Epithelial cell of proximal tubule (primary cell): ENCODE data around the gene GALP. TPM values are rescaled to one million over a fixed set of nuclear protein-coding genes. Genes with fewer than 3 reads are reported as not detected.
"Not testable (repeated sequence)": the region's sequence is repeated elsewhere in the genome, so short reads cannot be mapped to it uniquely, and the experiment has no call there.

Source experiments
- DNase-seq: peaks from one replicate; pipeline ENCODE4 v3.0.0-alpha.2; 2011; ENCODE audit warnings: low read depth
- H3K4me3 ChIP-seq: 2 replicates; pipeline ENCODE4 v1.5.1; 2011; ENCODE audit warnings: low read depth, mild to moderate bottlenecking, low read length
- total RNA-seq: library from RNA; depleted of rRNA; stranded (reverse); fragments of >200 nt; gene quantifications from 2 replicates; pipeline ENCODE4 v1.2.3, GENCODE V29; 2015
- TF ChIP-seq, protein P1 (sequence below): conservative IDR thresholded peaks from 2 replicates; pipeline ENCODE4 v1.5.1; 2012; ENCODE audit warnings: low read depth, mild to moderate bottlenecking, low read length

The GALP gene
- total RNA-seq, 1 donor from 2014 or later = not detected

DNA sequence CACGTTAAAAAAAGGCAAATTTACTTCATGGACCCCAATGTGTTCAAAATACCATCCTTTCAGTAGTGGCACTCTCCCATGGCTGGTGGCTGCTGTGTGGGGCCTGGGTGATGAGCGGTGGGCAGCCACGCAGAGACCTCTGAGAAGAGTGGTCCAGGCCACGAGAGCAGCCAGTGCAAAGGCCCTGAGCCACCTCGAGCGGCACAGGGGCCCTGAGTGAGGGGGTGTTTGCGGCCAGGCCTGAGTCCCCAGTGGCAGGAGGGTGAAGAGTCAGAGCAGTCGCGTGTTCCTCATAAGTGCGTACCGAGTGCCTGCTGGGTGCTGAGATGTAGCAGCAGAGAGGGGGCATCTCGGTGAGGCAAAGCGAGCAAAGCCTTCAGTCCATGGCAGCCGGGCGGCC lies 27.7 kb upstream of the GALP start:
- TF ChIP-seq, protein P1, sequence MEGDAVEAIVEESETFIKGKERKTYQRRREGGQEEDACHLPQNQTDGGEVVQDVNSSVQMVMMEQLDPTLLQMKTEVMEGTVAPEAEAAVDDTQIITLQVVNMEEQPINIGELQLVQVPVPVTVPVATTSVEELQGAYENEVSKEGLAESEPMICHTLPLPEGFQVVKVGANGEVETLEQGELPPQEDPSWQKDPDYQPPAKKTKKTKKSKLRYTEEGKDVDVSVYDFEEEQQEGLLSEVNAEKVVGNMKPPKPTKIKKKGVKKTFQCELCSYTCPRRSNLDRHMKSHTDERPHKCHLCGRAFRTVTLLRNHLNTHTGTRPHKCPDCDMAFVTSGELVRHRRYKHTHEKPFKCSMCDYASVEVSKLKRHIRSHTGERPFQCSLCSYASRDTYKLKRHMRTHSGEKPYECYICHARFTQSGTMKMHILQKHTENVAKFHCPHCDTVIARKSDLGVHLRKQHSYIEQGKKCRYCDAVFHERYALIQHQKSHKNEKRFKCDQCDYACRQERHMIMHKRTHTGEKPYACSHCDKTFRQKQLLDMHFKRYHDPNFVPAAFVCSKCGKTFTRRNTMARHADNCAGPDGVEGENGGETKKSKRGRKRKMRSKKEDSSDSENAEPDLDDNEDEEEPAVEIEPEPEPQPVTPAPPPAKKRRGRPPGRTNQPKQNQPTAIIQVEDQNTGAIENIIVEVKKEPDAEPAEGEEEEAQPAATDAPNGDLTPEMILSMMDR = no peak
- H3K4me3 ChIP-seq = no peak overlapping the region
- no peak for DNase-seq

DNA sequence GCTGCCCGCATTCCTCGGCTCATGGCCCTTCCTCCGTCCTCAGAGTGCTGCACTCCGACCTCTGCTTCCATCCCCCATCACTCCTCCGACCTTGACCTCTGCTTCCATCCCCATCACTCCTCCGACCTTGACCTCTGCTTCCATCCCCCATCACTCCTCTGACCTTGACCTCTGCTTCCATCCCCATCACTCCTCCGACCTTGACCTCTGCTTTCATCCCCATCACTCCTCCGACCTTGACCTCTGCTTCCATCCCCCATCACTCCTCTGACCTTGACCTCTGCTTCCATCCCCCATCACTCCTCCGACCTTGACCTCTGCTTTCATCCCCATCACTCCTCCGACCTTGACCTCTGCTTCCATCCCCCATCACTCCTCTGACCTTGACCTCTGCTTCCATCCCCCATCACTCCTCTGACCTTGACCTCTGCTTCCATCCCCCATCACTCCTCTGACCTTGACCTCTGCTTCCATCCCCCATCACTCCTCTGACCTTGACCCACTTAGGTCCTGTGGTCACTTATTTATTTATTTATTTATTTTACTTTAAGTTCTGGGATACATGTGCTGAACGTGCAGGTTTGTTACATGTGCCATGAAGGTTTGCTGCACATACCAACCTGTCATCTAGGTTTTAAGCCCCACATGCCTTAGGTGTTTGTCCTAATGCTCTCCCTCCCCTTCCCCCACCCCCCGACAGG lies 26.7 kb upstream of the GALP start:
- not testable (repeated sequence) for DNase-seq, H3K4me3 ChIP-seq

DNA sequence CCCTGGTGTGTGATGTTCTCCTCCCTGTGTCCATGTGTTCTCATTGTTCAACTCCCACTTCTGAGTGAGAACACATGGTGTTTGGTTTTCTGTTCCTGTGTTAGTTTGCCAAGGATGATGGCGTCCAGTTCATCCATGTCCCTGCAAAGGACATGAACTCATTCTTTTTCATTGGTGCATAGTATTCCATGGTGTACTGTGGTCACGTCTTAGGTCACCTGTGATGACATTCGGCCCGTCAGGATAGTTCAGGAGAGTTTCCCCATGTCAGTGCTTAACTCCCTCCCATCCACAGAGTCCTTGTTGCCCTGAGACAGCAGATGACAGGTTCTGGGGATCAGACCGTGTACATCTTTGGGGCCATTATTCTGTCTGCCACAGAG lies 26.2 kb upstream of the GALP start:
- TF ChIP-seq, protein P1 = no peak
- H3K4me3 ChIP-seq = no peak overlapping the region
- no peak for DNase-seq

DNA sequence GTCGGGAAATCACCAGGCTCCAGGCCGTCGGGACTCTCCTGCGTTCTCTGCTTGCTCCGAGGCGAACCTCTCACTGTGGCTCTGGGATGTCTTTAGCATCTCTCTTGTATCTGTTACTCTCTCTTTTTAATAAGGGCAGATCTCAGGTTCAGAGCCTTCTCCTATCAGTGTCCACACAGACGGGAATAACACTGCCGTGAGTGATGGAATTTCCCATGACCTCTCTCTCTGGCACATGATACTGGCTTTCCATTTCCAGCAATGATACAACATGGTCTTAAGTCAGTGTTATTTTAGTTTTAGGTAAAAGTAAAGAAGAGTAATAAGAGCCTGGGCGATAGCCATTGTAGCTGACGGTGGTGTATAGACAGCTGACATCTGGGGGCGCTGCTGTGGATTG lies 25.4 kb upstream of the GALP start:
- no peak for DNase-seq
- H3K4me3 ChIP-seq = no peak overlapping the region
- TF ChIP-seq, protein P1 = no peak

DNA sequence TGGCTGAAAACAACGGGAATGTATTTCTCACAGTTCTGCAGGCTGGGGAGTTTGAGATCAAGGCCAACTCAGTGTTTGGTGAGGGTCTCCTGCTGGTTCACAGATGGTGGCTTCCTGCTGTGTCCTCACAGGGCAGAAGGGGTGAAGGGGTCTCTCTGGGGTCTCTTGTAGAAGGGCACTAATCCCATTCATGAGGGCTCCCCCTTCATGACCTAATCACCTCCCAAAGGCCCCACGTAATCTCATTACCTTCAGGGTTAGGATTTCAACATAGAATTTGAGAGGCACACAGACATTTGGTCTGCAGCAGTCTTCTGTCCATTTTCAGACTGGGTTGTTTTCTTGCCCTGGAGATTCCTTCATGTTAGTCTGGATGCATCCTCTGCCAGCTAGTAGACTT lies 23.2 kb upstream of the GALP start:
- DNase-seq = no peak
- TF ChIP-seq, protein P1 = no peak
- H3K4me3 ChIP-seq = no peak overlapping the region

DNA sequence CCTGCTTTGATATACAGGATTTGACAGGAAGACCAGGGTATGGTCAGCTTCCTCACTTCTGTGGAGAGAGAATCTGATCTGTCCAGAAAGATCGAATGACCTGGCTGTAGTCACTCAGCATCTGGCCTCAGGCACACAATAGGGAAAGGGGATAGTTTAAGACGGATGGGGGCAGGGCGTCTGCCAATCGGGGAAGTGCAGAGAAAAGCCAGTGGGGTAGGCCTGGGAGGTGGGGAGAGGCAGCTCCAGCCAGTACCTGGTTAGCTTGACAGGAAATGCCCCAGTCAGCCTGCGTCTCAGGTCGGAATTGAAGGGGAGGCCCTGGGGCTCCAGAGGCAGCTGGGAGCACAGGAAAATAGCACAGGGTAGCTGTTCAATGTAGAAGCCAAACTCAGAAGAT lies 22.3 kb upstream of the GALP start:
- H3K4me3 ChIP-seq = no peak overlapping the region
- DNase-seq = no peak
- TF ChIP-seq, protein P1 = no peak

DNA sequence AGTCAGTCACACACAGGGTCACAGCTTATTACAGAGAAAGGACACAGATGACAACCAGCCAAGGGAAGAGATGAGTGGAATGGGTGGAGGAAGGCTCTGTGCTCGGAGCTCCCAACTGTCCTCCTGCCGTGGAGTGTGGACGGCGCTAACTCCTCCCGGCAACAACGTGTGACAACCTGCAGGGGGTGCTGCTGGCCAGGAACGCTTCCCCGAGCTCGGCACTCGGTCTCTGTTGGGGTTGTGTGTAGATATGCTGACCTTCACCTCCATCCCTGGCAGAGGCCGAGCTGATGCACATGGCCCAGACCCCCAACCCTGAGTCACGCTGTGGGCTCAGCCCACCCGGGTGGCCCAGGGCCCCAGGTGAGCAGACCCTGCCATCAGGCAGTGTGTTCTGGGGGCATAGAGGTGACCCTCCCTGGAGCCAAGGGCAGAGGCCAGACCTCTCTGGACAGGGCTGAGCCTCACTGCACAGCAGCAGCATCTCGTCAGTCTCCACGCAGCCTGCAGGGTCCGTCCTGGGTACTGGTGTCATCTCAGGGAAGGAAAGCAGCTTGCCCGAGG lies 20.6 kb upstream of the GALP start:
- H3K4me3 ChIP-seq = no peak overlapping the region
- DNase-seq = no peak
- TF ChIP-seq, protein P1 = peak; percentile 57
